ENCODE data around the gene ADGRB3. TPM values are rescaled to one million over a fixed set of nuclear protein-coding genes. Genes with fewer than 3 reads are reported as not detected.

Gene ADGRB3
- total and polyA plus RNA-seq, 2 experiments from 2014 or later = 1.2 to 1.4 TPM

GRCh38 chr6:68639211-68639610, 4.1 kb downstream of the ADGRB3 start:
- peaks cover 51% of the 10 kb centered on the region for H3K27me3 ChIP-seq
- DNase-seq (ENCODE audit: low read depth in 1 of 2, low spot score in 1 of 2) = no peak
- TF ChIP-seq CTCF (IDR thresholded peaks at IDR 0.05; ENCODE audit: low read depth, low read length) = no peak
- no peaks in the 10 kb centered on the region for H3K36me3 ChIP-seq
- no peak overlapping the region for H3K27ac ChIP-seq
- peaks cover 12% of the 10 kb centered on the region for H3K4me1 ChIP-seq (ENCODE audit: low read depth)
- no peaks in the 10 kb centered on the region for H3K9me3 ChIP-seq (ENCODE audit: low read depth)
- H3K4me3 ChIP-seq = no peak overlapping the region

- Histone ChIP-seq H3K27ac (no peak overlapping the region), H3K27me3 (peaks cover 51% of the 10 kb centered on the region), H3K4me1 (ENCODE audit: low read depth) (peaks cover 12% of the 10 kb centered on the region), H3K36me3 (no peaks in the 10 kb centered on the region), H3K4me3 (peak overlapping the region; percentile 15), H3K9me3 (ENCODE audit: low read depth) (no peaks in the 10 kb centered on the region)
- DNase-seq (ENCODE audit: low read depth in 1 of 2, low spot score in 1 of 2) = peak in 1 of 2 donors; percentile 54
- no peak for TF ChIP-seq CTCF (IDR thresholded peaks at IDR 0.05; ENCODE audit: low read depth, low read length)
These were observed 4.9 kb downstream of the ADGRB3 start for GRCh38 chr6:68639826-68640490.

- H3K27me3 ChIP-seq = peaks cover 51% of the 10 kb centered on the region
- peak overlapping the region; percentile 15 for H3K4me3 ChIP-seq
- DNase-seq (ENCODE audit: low read depth in 1 of 2, low spot score in 1 of 2) = no peak
- H3K36me3 ChIP-seq = no peaks in the 10 kb centered on the region
- H3K27ac ChIP-seq = no peak overlapping the region
- peaks cover 12% of the 10 kb centered on the region for H3K4me1 ChIP-seq (ENCODE audit: low read depth)
- no peaks in the 10 kb centered on the region for H3K9me3 ChIP-seq (ENCODE audit: low read depth)
- no peak for TF ChIP-seq CTCF (IDR thresholded peaks at IDR 0.05; ENCODE audit: low read depth, low read length)
These were observed 5.4 kb downstream of the ADGRB3 start for GRCh38 chr6:68640491-68640835.

GRCh38 chr6:68641172-68641571, 6.1 kb downstream of the ADGRB3 start:
- H3K4me3 ChIP-seq = no peak overlapping the region
- H3K4me1 ChIP-seq (ENCODE audit: low read depth) = peaks cover 12% of the 10 kb centered on the region
- H3K27me3 ChIP-seq = peaks cover 44% of the 10 kb centered on the region
- no peak for TF ChIP-seq CTCF (IDR thresholded peaks at IDR 0.05; ENCODE audit: low read depth, low read length)
- no peak for DNase-seq (ENCODE audit: low read depth in 1 of 2, low spot score in 1 of 2)
- no peaks in the 10 kb centered on the region for H3K9me3 ChIP-seq (ENCODE audit: low read depth)
- no peaks in the 10 kb centered on the region for H3K36me3 ChIP-seq
- H3K27ac ChIP-seq = no peak overlapping the region

- Histone ChIP-seq H3K27me3 (peaks cover 35% of the 10 kb centered on the region), H3K4me3 (no peak overlapping the region), H3K4me1 (ENCODE audit: low read depth) (peaks cover 12% of the 10 kb centered on the region), H3K36me3 (no peaks in the 10 kb centered on the region), H3K9me3 (ENCODE audit: low read depth) (no peaks in the 10 kb centered on the region), H3K27ac (no peak overlapping the region)
- TF ChIP-seq CTCF (IDR thresholded peaks at IDR 0.05; ENCODE audit: low read depth, low read length) = no peak
- no peak for DNase-seq (ENCODE audit: low read depth in 1 of 2, low spot score in 1 of 2)
These were observed 7.0 kb downstream of the ADGRB3 start for GRCh38 chr6:68642081-68642480.
